Measurements from ENCODE around the gene JHY.
A peak's percentile ranks its signal among the peaks of the same experiment; 100 is the strongest.

JHY gene

GRCh38 chr11:122902951-122903350, 20.4 kb downstream of the JHY start:
- Histone ChIP-seq H3K27me3 (ENCODE audit: insufficient read depth, low read length, poor library complexity) (peaks cover 20% of the 10 kb centered on the region), H3K9ac (ENCODE audit: low read depth, low read length) (no peak overlapping the region), H3K4me2 (ENCODE audit: insufficient read depth, low read length) (no peak overlapping the region), H3K4me3 (ENCODE audit: low read depth in 1 of 2, low read length in 2 of 2) (no peak overlapping the region), H3K4me1 (ENCODE audit: insufficient read depth, low read length) (no peaks in the 10 kb centered on the region), H4K20me1 (ENCODE audit: insufficient read depth, low read length) (no peaks in the 10 kb centered on the region), H3K36me3 (ENCODE audit: insufficient read depth, low read length) (no peaks in the 10 kb centered on the region), H2AFZ (ENCODE audit: low read depth, low read length) (no peak overlapping the region), H3K9me3 (ENCODE audit: insufficient read depth, low read length, severe bottlenecking) (no peaks in the 10 kb centered on the region), H3K79me2 (ENCODE audit: insufficient read depth, low read length) (no peaks in the 10 kb centered on the region), H3K27ac (ENCODE audit: low read length) (no peak overlapping the region)
- ATAC-seq (ENCODE audit: insufficient read depth, low read depth), result no peak
- TF ChIP-seq EZH2 (IDR thresholded peaks at IDR 0.05; ENCODE audit: borderline replicate concordance, low read depth, low read length, severe bottlenecking), result no peak
- TF ChIP-seq, protein P1, sequence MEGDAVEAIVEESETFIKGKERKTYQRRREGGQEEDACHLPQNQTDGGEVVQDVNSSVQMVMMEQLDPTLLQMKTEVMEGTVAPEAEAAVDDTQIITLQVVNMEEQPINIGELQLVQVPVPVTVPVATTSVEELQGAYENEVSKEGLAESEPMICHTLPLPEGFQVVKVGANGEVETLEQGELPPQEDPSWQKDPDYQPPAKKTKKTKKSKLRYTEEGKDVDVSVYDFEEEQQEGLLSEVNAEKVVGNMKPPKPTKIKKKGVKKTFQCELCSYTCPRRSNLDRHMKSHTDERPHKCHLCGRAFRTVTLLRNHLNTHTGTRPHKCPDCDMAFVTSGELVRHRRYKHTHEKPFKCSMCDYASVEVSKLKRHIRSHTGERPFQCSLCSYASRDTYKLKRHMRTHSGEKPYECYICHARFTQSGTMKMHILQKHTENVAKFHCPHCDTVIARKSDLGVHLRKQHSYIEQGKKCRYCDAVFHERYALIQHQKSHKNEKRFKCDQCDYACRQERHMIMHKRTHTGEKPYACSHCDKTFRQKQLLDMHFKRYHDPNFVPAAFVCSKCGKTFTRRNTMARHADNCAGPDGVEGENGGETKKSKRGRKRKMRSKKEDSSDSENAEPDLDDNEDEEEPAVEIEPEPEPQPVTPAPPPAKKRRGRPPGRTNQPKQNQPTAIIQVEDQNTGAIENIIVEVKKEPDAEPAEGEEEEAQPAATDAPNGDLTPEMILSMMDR (IDR thresholded peaks at IDR 0.05; ENCODE audit: borderline replicate concordance, extremely low read depth, low read length, poor library complexity, severe bottlenecking), result no peak
- DNase-seq, result no peak

GRCh38 chr11:122910775-122911174, 28.2 kb downstream of the JHY start:
- Histone ChIP-seq H3K9me3 (ENCODE audit: insufficient read depth, low read length, severe bottlenecking) (no peaks in the 10 kb centered on the region), H3K4me3 (ENCODE audit: low read depth in 1 of 2, low read length in 2 of 2) (no peak overlapping the region), H4K20me1 (ENCODE audit: insufficient read depth, low read length) (no peaks in the 10 kb centered on the region), H3K27ac (ENCODE audit: low read length) (no peak overlapping the region), H3K4me1 (ENCODE audit: insufficient read depth, low read length) (no peaks in the 10 kb centered on the region), H3K36me3 (ENCODE audit: insufficient read depth, low read length) (no peaks in the 10 kb centered on the region), H3K9ac (ENCODE audit: low read depth, low read length) (no peak overlapping the region), H3K79me2 (ENCODE audit: insufficient read depth, low read length) (no peaks in the 10 kb centered on the region), H3K4me2 (ENCODE audit: insufficient read depth, low read length) (no peak overlapping the region), H2AFZ (ENCODE audit: low read depth, low read length) (no peak overlapping the region), H3K27me3 (ENCODE audit: insufficient read depth, low read length, poor library complexity) (peaks cover 11% of the 10 kb centered on the region)
- ATAC-seq (ENCODE audit: insufficient read depth, low read depth), result no peak
- TF ChIP-seq, protein P1 (IDR thresholded peaks at IDR 0.05; ENCODE audit: borderline replicate concordance, extremely low read depth, low read length, poor library complexity, severe bottlenecking), result peak; percentile 51
- no peak for TF ChIP-seq EZH2 (IDR thresholded peaks at IDR 0.05; ENCODE audit: borderline replicate concordance, low read depth, low read length, severe bottlenecking)
- no peak for DNase-seq

DNA sequence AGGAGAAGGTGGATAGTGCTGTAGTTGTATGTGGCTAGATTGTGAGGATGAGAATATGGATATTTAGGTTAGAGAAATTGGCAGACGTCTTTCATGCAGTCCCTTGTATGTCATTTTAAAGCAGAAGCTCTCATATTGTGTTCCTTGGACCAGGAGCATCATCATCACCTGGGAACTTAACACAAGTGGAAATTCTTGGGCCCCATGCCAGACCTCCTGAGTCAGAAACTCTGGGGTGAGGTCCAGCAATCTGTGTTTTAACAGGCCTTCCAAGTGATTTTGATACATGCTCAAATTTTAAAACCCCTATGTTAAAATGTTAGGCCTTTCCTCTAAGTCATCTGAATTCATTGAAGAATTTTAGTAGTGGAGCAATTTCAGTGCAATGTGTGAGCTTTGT, 34.8 kb downstream of the JHY start:
- Histone ChIP-seq H3K4me1 (ENCODE audit: insufficient read depth, low read length) (no peaks in the 10 kb centered on the region), H4K20me1 (ENCODE audit: insufficient read depth, low read length) (no peaks in the 10 kb centered on the region), H3K9ac (ENCODE audit: low read depth, low read length) (no peak overlapping the region), H3K9me3 (ENCODE audit: insufficient read depth, low read length, severe bottlenecking) (no peaks in the 10 kb centered on the region), H3K4me2 (ENCODE audit: insufficient read depth, low read length) (no peak overlapping the region), H3K79me2 (ENCODE audit: insufficient read depth, low read length) (no peaks in the 10 kb centered on the region), H2AFZ (ENCODE audit: low read depth, low read length) (no peak overlapping the region), H3K4me3 (ENCODE audit: low read depth in 1 of 2, low read length in 2 of 2) (no peak overlapping the region), H3K36me3 (ENCODE audit: insufficient read depth, low read length) (no peaks in the 10 kb centered on the region), H3K27ac (ENCODE audit: low read length) (no peak overlapping the region), H3K27me3 (ENCODE audit: insufficient read depth, low read length, poor library complexity) (peaks cover 18% of the 10 kb centered on the region)
- DNase-seq (no peak), ATAC-seq (ENCODE audit: insufficient read depth, low read depth) (no peak)
- no peak for TF ChIP-seq EZH2 (IDR thresholded peaks at IDR 0.05; ENCODE audit: borderline replicate concordance, low read depth, low read length, severe bottlenecking)
- TF ChIP-seq, protein P1 (IDR thresholded peaks at IDR 0.05; ENCODE audit: borderline replicate concordance, extremely low read depth, low read length, poor library complexity, severe bottlenecking), result no peak

- H2AFZ ChIP-seq (ENCODE audit: low read depth, low read length), result no peak overlapping the region
- H4K20me1 ChIP-seq (ENCODE audit: insufficient read depth, low read length), result no peaks in the 10 kb centered on the region
- no peak overlapping the region for H3K9ac ChIP-seq (ENCODE audit: low read depth, low read length)
- H3K79me2 ChIP-seq (ENCODE audit: insufficient read depth, low read length), result no peaks in the 10 kb centered on the region
- DNase-seq (no peak), ATAC-seq (ENCODE audit: insufficient read depth, low read depth) (no peak)
- no peak overlapping the region for H3K27ac ChIP-seq (ENCODE audit: low read length)
- no peaks in the 10 kb centered on the region for H3K36me3 ChIP-seq (ENCODE audit: insufficient read depth, low read length)
- H3K4me1 ChIP-seq (ENCODE audit: insufficient read depth, low read length), result no peaks in the 10 kb centered on the region
- TF ChIP-seq, protein P1 (IDR thresholded peaks at IDR 0.05; ENCODE audit: borderline replicate concordance, extremely low read depth, low read length, poor library complexity, severe bottlenecking), result no peak
- no peak for TF ChIP-seq EZH2 (IDR thresholded peaks at IDR 0.05; ENCODE audit: borderline replicate concordance, low read depth, low read length, severe bottlenecking)
- no peaks in the 10 kb centered on the region for H3K9me3 ChIP-seq (ENCODE audit: insufficient read depth, low read length, severe bottlenecking)
- peaks cover 21% of the 10 kb centered on the region for H3K27me3 ChIP-seq (ENCODE audit: insufficient read depth, low read length, poor library complexity)
- no peak overlapping the region for H3K4me2 ChIP-seq (ENCODE audit: insufficient read depth, low read length)
- no peak overlapping the region for H3K4me3 ChIP-seq (ENCODE audit: low read depth in 1 of 2, low read length in 2 of 2)
These were observed 36.2 kb downstream of the JHY start for GRCh38 chr11:122918734-122919133.

All from DND-41 (cell line).